Upper lobe of right lung (tissue), 1 donor: ENCODE results near the gene STRADB. TPM values are rescaled to one million over a fixed set of nuclear protein-coding genes. Genes with fewer than 3 reads are reported as not detected.

Experiments
- ATAC-seq: fragments of 200-7000 bp; cut with Tn5 transposase; one replicate; pipeline ENCODE4 v1.9.1; 2020; ENCODE audit warnings: mild to moderate bottlenecking, moderate library complexity
- DNase-seq: peaks from one replicate; pipeline ENCODE4 v3.0.0-alpha.2; 2020
- H3K27ac ChIP-seq: fragments of 200-600 bp; one replicate; pipeline ENCODE4 v1.8.0; 2022
- H3K27me3 ChIP-seq: fragments of 200-600 bp; one replicate; pipeline ENCODE4 v1.8.0; 2022; ENCODE audit warnings: mild to moderate bottlenecking
- H3K36me3 ChIP-seq: fragments of 200-600 bp; one replicate; pipeline ENCODE4 v1.8.0; 2022
- H3K4me1 ChIP-seq: fragments of 200-600 bp; one replicate; pipeline ENCODE4 v1.8.0; 2022
- H3K4me3 ChIP-seq: fragments of 200-600 bp; one replicate; pipeline ENCODE4 v1.8.0; 2022; ENCODE audit warnings: mild to moderate bottlenecking
- H3K9me3 ChIP-seq: fragments of 200-600 bp; one replicate; pipeline ENCODE4 v1.8.0; 2022
- CTCF ChIP-seq: fragments of 200-600 bp; IDR thresholded peaks from one replicate; pipeline ENCODE4 v1.8.0; 2022; ENCODE audit warnings: antibody characterized with exemption
- intact Hi-C: fragments of 100-400 bp; cut with DNase I; formaldehyde crosslinking; loops from one replicate; pipeline ENCODE4 v1.11.0; 2022
- long read RNA-seq: library from polyadenylated mRNA; unstranded; transcript quantifications from one replicate; pipeline ENCODE4 v2.0.0, GENCODE V29; 2021
- total RNA-seq: library from RNA; stranded (reverse); fragmentation: NEBNext Ultra II Directional; extraction: Animal tissue kit (Norgen Biotek cat#: 25700); gene quantifications from one replicate; pipeline ENCODE4 v1.2.1, GENCODE V29; 2021
- donor health status: DM: no; HTN: yes; CAD: no; lungs with severe emphysema.

Gene STRADB
- 18.9 TPM for total RNA-seq
- long read RNA-seq, transcript STRADB-201 (12 exons, 2,293 nt): major isoform, 32 of 49 reads
- long read RNA-seq, partial matches to known transcripts: 5 of 49 reads
- long read RNA-seq, other reads (novel, unspliced or antisense): 12 of 49 reads

- H3K4me3 ChIP-seq: peak within 1 kb of the TSS; percentile 97
- ATAC-seq: peak; percentile 98
- peak; percentile 96 for DNase-seq
- H3K27ac ChIP-seq: peak within 1 kb of the TSS; percentile 90
- no peaks in the 10 kb centered on the region for H3K27me3 ChIP-seq
- intact Hi-C loops: no loop called here
- TF ChIP-seq CTCF: peak; percentile 22
- peaks cover 33% of the 10 kb centered on the region for H3K4me1 ChIP-seq
- H3K9me3 ChIP-seq: no peaks in the 10 kb centered on the region
- peaks cover 16% of the 10 kb centered on the region for H3K36me3 ChIP-seq
These were observed at the start of gene STRADB, which contains the start of gene TRAK2 for GRCh38 chr2:201451292-201452057. TSS of gene STRADB (plus strand) at chr2:201451740. CDS start at chr2:201454841, 3,101 bp downstream. TSS of gene TRAK2 (minus strand) at chr2:201451458. CDS start at chr2:201420507, 30,951 bp downstream.

- intact Hi-C loops: no loop called here
- DNase-seq (no peak), ATAC-seq (no peak)
- H3K4me1 ChIP-seq: peaks cover 44% of the 10 kb centered on the region
- no peak overlapping the region for H3K27ac ChIP-seq
- H3K4me3 ChIP-seq: no peak overlapping the region
- no peak for TF ChIP-seq CTCF
- H3K27me3 ChIP-seq: no peaks in the 10 kb centered on the region
- peaks cover 34% of the 10 kb centered on the region for H3K36me3 ChIP-seq
- H3K9me3 ChIP-seq: no peaks in the 10 kb centered on the region
These were observed 49.7 kb upstream of the STRADB start for GRCh38 chr2:201401815-201402214.

GRCh38 chr2:201402651-201403562 is 48.6 kb upstream of the STRADB start:
- intact Hi-C loops: no loop called here
- H3K9me3 ChIP-seq: no peaks in the 10 kb centered on the region
- TF ChIP-seq CTCF: no peak
- DNase-seq (no peak), ATAC-seq (no peak)
- no peak overlapping the region for H3K4me3 ChIP-seq
- H3K36me3 ChIP-seq: peaks cover 23% of the 10 kb centered on the region
- H3K4me1 ChIP-seq: peaks cover 48% of the 10 kb centered on the region
- H3K27me3 ChIP-seq: no peaks in the 10 kb centered on the region
- no peak overlapping the region for H3K27ac ChIP-seq

- DNase-seq (no peak), ATAC-seq (peak; percentile 54)
- TF ChIP-seq CTCF: no peak
- Histone ChIP-seq H3K4me1 (peaks cover 48% of the 10 kb centered on the region), H3K27me3 (no peaks in the 10 kb centered on the region), H3K9me3 (no peaks in the 10 kb centered on the region), H3K27ac (no peak overlapping the region), H3K36me3 (peaks cover 14% of the 10 kb centered on the region), H3K4me3 (no peak overlapping the region)
- intact Hi-C loops: no loop called here
These were observed 47.7 kb upstream of the STRADB start for GRCh38 chr2:201403880-201404279.

GRCh38 chr2:201404699-201405280 is 46.8 kb upstream of the STRADB start:
- Histone ChIP-seq H3K36me3 (peaks cover 5% of the 10 kb centered on the region), H3K4me3 (no peak overlapping the region), H3K27me3 (no peaks in the 10 kb centered on the region), H3K9me3 (no peaks in the 10 kb centered on the region), H3K4me1 (peaks cover 48% of the 10 kb centered on the region), H3K27ac (no peak overlapping the region)
- no peak for ATAC-seq
- no peak for TF ChIP-seq CTCF
- intact Hi-C loops: no loop called here
- DNase-seq: no peak
